HG03439 (cell line): ENCODE measurements around the gene CLASP1.
"Not testable (repeated sequence)": the region's sequence is repeated elsewhere in the genome, so short reads cannot be mapped to it uniquely, and the experiment has no call there.

ENCODE experiments used
- ATAC-seq: cut with Tn5 transposase; IDR thresholded peaks from one replicate; pipeline ENCODE4 v1.9.1; 2021; ENCODE audit warnings: mild to moderate bottlenecking, moderate library complexity; ENCODE audit not compliant: unreplicated experiment

The CLASP1 gene

GRCh38 chr2:121626777-121627524, 22.3 kb downstream of the CLASP1 start:
- no peak for ATAC-seq

- ATAC-seq: no peak
Observed at GRCh38 chr2:121625953-121626352, 23.3 kb downstream of the CLASP1 start.

- ATAC-seq: no peak
Observed at GRCh38 chr2:121617042-121617599, 32.1 kb downstream of the CLASP1 start.

GRCh38 chr2:121613774-121614173, 35.5 kb downstream of the CLASP1 start:
- ATAC-seq: no peak

- no peak for ATAC-seq
Observed at GRCh38 chr2:121613152-121613551, 36.1 kb downstream of the CLASP1 start.

GRCh38 chr2:121611730-121612705, 37.2 kb downstream of the CLASP1 start:
- no peak for ATAC-seq

- ATAC-seq: not testable (repeated sequence)
Observed at GRCh38 chr2:121611048-121611649, 38.1 kb downstream of the CLASP1 start.

GRCh38 chr2:121610487-121610874, 38.8 kb downstream of the CLASP1 start:
- not testable (repeated sequence) for ATAC-seq

- no peak for ATAC-seq
Observed at GRCh38 chr2:121608967-121609366, 40.3 kb downstream of the CLASP1 start.

- no peak for ATAC-seq
Observed at GRCh38 chr2:121608367-121608766, 40.9 kb downstream of the CLASP1 start.

GRCh38 chr2:121605820-121606733, 43.2 kb downstream of the CLASP1 start:
- ATAC-seq: no peak

- no peak for ATAC-seq
Observed at GRCh38 chr2:121603185-121603584, 46.1 kb downstream of the CLASP1 start.

GRCh38 chr2:121599963-121600651, 49.2 kb downstream of the CLASP1 start:
- ATAC-seq: peak; percentile 52

GRCh38 chr2:121598087-121598486, 51.2 kb downstream of the CLASP1 start:
- ATAC-seq: no peak

GRCh38 chr2:121596221-121597080, 52.8 kb downstream of the CLASP1 start:
- no peak for ATAC-seq

GRCh38 chr2:121595012-121595891, 54.0 kb downstream of the CLASP1 start:
- ATAC-seq: no peak

GRCh38 chr2:121591199-121591598, 58.1 kb downstream of the CLASP1 start:
- no peak for ATAC-seq

GRCh38 chr2:121588357-121588756, 60.9 kb downstream of the CLASP1 start:
- no peak for ATAC-seq
